Naive B cell (primary cell): ENCODE results near the gene LCA5. TPM values are rescaled to one million over a fixed set of nuclear protein-coding genes. Genes with fewer than 3 reads are reported as not detected.
"Not testable (repeated sequence)": the region's sequence is repeated elsewhere in the genome, so short reads cannot be mapped to it uniquely, and the experiment has no call there.

Source experiments
- ATAC-seq, 2 donors: fragments of 150-1000 bp; cut with Tn5 transposase; 2 replicates each; pipeline ENCODE4 v1.10.0; 2021; ENCODE audit warnings: low read depth in 2 of 2, mild to moderate bottlenecking in 2 of 2, moderate library complexity in 2 of 2
- DNase-seq: peaks from one replicate; pipeline ENCODE4 v3.0.0; 2022
- H3K27ac Mint-ChIP-seq, 6 donors: one replicate each; pipeline ENCODE4 v1.8.0; 2020 to 2022; ENCODE audit warnings: mild to moderate bottlenecking in 6 of 6, mixed read lengths in 6 of 6, moderate library complexity in 5 of 6, inconsistent platforms in 2 of 6
- H3K27me3 Mint-ChIP-seq, 3 donors: one replicate each; pipeline ENCODE4 v1.8.0; 2021 to 2022; ENCODE audit warnings: mixed read lengths in 3 of 3, mild to moderate bottlenecking in 1 of 3
- H3K36me3 Mint-ChIP-seq, 2 donors: one replicate each; pipeline ENCODE4 v1.8.0; 2020 to 2022; ENCODE audit warnings: mixed read lengths in 2 of 2, inconsistent platforms in 1 of 2, mild to moderate bottlenecking in 1 of 2
- H3K4me1 Mint-ChIP-seq, 3 donors: one replicate each; pipeline ENCODE4 v1.8.0; 2020 to 2022; ENCODE audit warnings: mixed read lengths in 3 of 3, inconsistent platforms in 1 of 3, mild to moderate bottlenecking in 1 of 3, moderate library complexity in 1 of 3
- H3K4me3 Mint-ChIP-seq, 8 donors: one replicate each; pipeline ENCODE4 v1.8.0; 2020 to 2022; ENCODE audit warnings: mild to moderate bottlenecking in 8 of 8, mixed read lengths in 8 of 8, moderate library complexity in 8 of 8, inconsistent platforms in 2 of 8
- H3K9me3 Mint-ChIP-seq, 7 donors: one replicate each; pipeline ENCODE4 v1.8.0; 2020 to 2022; ENCODE audit warnings: mixed read lengths in 7 of 7, mild to moderate bottlenecking in 5 of 7, inconsistent platforms in 2 of 7, moderate library complexity in 1 of 7
- polyA plus RNA-seq, 6 donors: library from polyadenylated mRNA; unstranded; fragments of 300-500 nt; fragmentation: Illumina TruSeq; gene quantifications; one replicate each; pipeline ENCODE4 v1.2.3, GENCODE V29; 2021; ENCODE audit warnings: low read depth in 6 of 6

Gene LCA5
- polyA plus RNA-seq, result under 1 TPM in 5 of 6 donors, not detected in 1; 0.15 to 0.87 (median 0.40) TPM

DNA sequence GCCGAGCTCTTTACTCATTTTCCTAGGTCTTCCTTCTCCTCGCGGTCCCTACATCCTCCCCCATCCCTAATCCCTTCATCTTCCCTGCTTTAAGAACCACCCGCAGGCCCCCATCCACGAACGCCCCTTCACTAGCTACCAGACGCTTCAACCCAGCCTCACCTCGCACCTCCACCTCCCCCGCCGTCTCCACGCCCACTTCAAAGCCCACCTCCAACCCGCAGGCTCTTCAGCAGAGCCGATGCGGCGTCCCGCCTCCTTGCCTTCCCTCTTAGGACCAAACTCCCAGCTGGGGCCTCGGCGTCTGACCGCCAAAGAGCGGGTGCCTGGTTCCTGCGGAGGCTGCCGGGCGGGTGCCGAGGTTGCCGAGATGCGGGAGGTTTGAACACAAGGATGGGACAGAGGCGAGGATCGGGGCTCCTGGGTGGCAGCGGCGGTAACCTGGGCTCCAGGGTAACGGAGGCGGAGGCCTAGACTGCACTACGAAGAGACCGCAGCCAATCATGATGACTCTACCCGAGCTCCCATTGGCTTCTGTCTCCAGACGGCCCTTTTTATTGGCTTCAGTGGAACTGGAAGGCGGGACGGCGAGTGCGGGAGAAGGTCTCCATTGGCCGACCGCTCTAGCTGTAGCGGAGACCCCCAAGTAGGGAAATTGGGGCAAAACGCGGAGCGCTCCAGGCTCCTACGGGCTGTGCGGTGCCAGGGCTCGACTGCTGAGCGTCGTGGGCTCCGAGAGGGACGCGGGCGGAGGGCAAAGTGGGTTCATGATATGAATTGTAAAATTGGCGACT lies at the start of gene LCA5:
Gene LCA5, minus strand, starts transcription at position 477 of the 794 bp plus-strand sequence. CDS start 18,536 bp downstream, outside the sequence.
- Mint-ChIP-seq H3K9me3 (no peaks in the 10 kb centered on the region), H3K4me1 (no peaks in the 10 kb centered on the region), H3K36me3 (no peaks in the 10 kb centered on the region), H3K27ac (peak within 1 kb of the TSS in 1 of 6 donors; percentile 6), H3K27me3 (peaks cover 0 to 7% (median 0%) of the 10 kb centered on the region in 3 donors), H3K4me3 (no peak within 1 kb of the TSS)
- ATAC-seq (peak; percentile 94 to 95), DNase-seq (peak; percentile 91)

DNA sequence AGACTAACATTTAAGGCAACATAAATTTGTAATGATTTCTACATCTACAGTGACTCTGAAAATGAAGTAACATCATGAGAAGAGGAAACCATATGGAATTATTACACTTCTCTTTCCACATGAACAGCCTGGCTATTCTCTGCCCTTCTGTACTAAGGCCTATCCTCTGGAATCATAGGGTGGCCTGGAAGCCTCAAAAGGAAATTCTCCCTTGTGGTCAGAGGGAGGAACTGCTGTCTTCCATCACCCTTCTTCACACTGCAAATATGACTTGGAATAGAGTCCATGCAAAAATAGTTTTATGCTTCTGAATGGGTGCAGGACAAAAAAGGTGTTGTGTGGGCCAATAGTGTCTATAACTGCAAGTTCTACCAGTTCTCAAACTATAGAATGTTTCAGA lies 49.3 kb upstream of the LCA5 start:
- Mint-ChIP-seq H3K27me3 (no peaks in the 10 kb centered on the region), H3K9me3 (peaks cover 0 to 31% (median 13%) of the 10 kb centered on the region in 7 donors), H3K4me3 (no peak overlapping the region), H3K36me3 (no peaks in the 10 kb centered on the region), H3K27ac (no peak overlapping the region), H3K4me1 (no peaks in the 10 kb centered on the region)
- ATAC-seq, result no peak
- no peak for DNase-seq

DNA sequence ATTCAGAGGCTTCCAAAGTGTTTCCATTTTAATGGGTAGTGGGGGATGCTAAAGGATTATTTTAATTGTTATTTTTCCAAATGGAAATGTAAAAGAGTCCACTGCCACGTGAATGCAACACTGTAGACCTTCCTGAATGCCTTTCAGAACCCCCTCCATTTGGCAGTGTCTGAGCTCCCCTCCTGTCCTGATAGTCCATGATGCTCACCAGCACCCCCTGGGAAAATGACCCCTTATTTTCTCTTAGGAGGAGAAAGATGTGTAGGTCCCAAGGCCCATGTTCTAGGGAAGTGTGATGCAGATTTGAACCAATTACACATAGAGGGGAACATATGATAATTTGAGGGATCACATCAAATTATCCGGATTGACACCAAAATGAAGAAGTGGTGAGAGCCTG lies 47.1 kb upstream of the LCA5 start:
- no peak for ATAC-seq

DNA sequence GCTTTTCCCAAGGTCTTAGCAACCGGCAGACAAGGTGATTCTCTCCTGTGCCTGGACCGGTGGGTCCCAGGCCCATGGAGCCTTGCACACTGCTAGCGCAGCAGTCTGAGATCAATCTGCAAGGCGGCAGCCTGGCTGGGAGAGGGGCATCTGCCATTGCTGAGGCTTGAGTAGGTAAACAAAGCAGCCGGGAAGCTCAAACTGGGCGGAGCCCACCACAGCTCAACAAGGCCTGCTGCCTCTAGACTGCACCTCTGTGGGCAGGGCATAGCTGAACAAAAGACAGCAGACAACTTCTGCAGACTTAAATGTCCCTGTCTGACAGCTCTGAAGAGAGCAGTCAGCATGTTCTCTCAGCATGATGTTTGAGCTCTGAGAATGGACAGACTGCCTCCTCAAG lies 40.7 kb upstream of the LCA5 start:
- H3K36me3 Mint-ChIP-seq, H3K27ac Mint-ChIP-seq, ATAC-seq, DNase-seq, H3K4me3 Mint-ChIP-seq, H3K27me3 Mint-ChIP-seq, H3K4me1 Mint-ChIP-seq: not testable (repeated sequence)
- H3K9me3 Mint-ChIP-seq, result peaks cover 5 to 37% (median 23%) of the 10 kb centered on the region in 7 donors

More for the DNA sequence above, 47.1 kb upstream of the LCA5 start:
- H3K27ac Mint-ChIP-seq, result no peak overlapping the region
- H3K9me3 Mint-ChIP-seq, result peaks cover 0 to 50% (median 25%) of the 10 kb centered on the region in 7 donors
- no peak for DNase-seq
- peaks cover 0 to 4% (median 0%) of the 10 kb centered on the region in 3 donors for H3K27me3 Mint-ChIP-seq
- no peak overlapping the region for H3K4me3 Mint-ChIP-seq
- H3K4me1 Mint-ChIP-seq, result no peaks in the 10 kb centered on the region
- H3K36me3 Mint-ChIP-seq, result no peaks in the 10 kb centered on the region

DNA sequence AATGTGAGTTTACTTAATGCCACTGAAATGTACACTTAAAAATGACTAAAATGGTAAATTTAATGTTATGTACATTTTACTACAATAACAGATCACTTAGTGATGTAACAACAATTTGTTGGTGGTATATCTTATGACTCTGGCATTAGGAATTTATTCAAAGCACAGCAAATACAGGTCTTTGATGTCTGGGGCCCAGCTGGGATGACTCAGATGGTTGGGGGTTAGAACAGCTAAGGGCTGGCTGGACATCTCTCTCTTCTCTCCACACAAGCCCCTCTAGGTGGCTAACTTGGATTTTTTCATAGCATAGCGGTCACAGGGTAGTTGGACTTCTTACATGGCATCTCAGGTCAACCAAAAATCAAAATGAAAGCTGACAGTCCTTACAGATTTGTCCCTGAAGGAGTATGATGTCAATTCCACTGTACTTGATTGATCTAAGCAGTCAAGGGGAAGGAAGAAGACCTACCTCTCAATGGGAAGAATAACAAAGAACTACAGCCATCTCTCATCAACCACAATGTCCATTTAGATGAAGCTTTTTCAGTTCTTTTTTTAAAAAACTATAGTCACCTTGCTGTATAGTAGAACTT lies 37.5 kb upstream of the LCA5 start:
- H3K9me3 Mint-ChIP-seq, result peaks cover 0 to 10% (median 5%) of the 10 kb centered on the region in 7 donors
- peaks cover 0 to 8% of the 10 kb centered on the region in 2 donors for H3K36me3 Mint-ChIP-seq
- H3K27ac Mint-ChIP-seq, result no peak overlapping the region
- H3K4me1 Mint-ChIP-seq, result peaks cover 0 to 9% (median 0%) of the 10 kb centered on the region in 3 donors
- H3K27me3 Mint-ChIP-seq, result peaks cover 0 to 7% (median 2%) of the 10 kb centered on the region in 3 donors
- DNase-seq, result no peak
- no peak for ATAC-seq
- no peak overlapping the region for H3K4me3 Mint-ChIP-seq

DNA sequence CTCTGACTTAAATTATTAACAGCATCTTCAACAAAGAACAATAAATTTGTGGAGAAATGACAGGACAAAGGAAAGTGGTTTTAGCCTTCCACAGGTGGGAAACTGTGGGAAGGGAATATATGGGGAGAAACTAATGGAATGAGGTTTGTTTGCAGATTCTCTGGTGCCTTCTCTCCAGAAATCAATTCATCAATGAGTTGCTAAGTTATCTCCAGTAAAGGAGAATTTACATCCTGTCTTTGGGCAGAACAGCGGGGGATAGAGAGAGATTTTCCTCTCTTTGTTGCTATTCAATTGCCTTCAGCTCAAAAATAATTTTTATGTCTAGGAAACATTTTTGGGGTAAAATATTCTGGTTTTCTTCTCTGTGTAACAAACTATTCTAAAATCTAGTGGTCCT lies 36.9 kb upstream of the LCA5 start:
- peaks cover 0 to 6% (median 0%) of the 10 kb centered on the region in 3 donors for H3K27me3 Mint-ChIP-seq
- no peak overlapping the region for H3K27ac Mint-ChIP-seq
- DNase-seq (no peak), ATAC-seq (no peak)
- peaks cover 0 to 9% (median 0%) of the 10 kb centered on the region in 3 donors for H3K4me1 Mint-ChIP-seq
- peaks cover 0 to 7% of the 10 kb centered on the region in 2 donors for H3K36me3 Mint-ChIP-seq
- no peak overlapping the region for H3K4me3 Mint-ChIP-seq
- peaks cover 0 to 6% (median 5%) of the 10 kb centered on the region in 7 donors for H3K9me3 Mint-ChIP-seq

DNA sequence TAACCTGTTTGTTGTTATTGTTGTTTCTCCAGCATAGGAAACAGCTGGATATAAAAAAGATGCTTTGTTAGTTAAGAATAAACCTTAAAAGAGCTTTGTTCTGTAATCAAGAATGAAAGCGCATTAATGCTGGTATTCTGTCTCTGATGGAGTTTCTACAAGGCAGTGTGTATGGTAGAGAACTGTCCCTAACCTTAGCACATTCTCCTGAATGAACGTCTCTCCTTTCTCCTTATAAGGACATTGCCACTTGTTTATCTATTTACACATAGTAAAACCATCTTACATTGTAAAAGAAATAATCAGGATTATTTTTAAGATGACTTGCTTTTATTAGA lies 33.8 kb upstream of the LCA5 start:
- no peaks in the 10 kb centered on the region for H3K27me3 Mint-ChIP-seq
- H3K27ac Mint-ChIP-seq, result no peak overlapping the region
- ATAC-seq, result no peak
- H3K9me3 Mint-ChIP-seq, result no peaks in the 10 kb centered on the region
- no peak for DNase-seq
- no peaks in the 10 kb centered on the region for H3K36me3 Mint-ChIP-seq
- peaks cover 0 to 9% (median 0%) of the 10 kb centered on the region in 3 donors for H3K4me1 Mint-ChIP-seq
- peak overlapping the region in 2 of 8 donors; percentile 9 to 17 for H3K4me3 Mint-ChIP-seq

DNA sequence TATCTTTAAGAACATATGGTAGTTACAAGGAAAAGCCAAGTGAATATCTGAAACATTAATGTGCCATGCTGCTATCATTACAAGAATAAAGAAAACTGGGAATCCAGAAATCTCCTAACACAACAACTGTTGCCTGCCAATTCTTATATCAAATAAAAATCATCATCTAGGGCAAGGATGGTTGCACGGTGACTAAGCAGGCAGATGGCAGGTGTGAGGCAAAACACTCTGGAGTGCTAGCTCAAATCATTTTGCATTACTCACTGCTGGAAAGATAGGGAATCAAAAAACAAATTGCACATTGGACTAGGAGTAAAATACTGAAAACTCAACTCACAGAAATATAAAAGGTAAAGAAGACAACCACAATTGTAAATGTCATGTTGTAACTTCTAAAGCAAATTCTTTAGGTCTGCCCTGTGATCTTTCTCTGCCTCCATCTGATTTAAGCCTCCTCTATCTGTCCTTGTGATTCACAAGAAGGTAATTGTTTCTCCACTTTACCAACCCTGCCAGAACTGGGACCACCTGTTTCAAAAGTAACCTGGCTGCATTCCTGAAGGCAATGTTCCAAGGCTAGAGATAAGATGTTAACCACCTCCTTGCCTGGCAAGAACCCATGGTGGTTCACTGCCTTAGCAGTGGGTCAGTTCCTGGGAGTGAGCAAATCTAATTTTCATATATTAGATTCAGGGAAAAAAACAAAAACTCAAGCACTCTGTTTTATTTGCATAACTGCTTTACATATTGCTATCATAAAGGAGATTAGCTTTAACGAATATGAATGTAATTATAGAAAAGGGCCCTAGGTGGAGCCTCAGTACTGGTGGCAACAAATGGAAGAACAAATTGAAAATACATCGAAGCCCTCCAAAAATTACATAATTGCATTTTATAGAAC lies 33.1 kb upstream of the LCA5 start:
- Mint-ChIP-seq H3K27me3 (no peaks in the 10 kb centered on the region), H3K36me3 (no peaks in the 10 kb centered on the region), H3K4me1 (peaks cover 0 to 9% (median 0%) of the 10 kb centered on the region in 3 donors), H3K27ac (peak overlapping the region in 2 of 6 donors; percentile 31 to 59), H3K9me3 (no peaks in the 10 kb centered on the region), H3K4me3 (peak overlapping the region in 2 of 8 donors; percentile 9 to 17)
- DNase-seq, result peak; percentile 5
- peak; percentile 60 to 63 for ATAC-seq

DNA sequence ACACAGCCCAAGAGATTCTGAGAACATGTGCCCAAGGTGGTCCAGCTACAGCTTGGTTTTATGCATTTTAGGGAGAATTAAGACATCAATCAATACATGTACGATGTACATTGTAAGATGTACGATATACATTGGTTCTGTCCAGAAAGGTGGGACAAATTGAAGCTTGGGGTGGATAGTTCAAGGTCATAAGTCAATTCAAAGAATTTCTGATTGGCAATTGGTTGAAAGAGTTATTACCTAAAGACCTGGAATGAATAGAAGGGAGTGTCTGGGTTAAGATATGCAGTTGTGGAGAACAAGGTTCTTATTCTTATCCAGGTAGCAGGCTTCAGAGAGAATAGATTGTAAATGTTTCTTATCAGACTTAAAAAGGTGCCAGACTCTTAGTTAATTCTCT lies 31.8 kb upstream of the LCA5 start:
- ATAC-seq (no peak), DNase-seq (no peak)
- Mint-ChIP-seq H3K27ac (no peak overlapping the region), H3K4me3 (no peak overlapping the region), H3K27me3 (no peaks in the 10 kb centered on the region), H3K4me1 (peaks cover 0 to 9% (median 0%) of the 10 kb centered on the region in 3 donors), H3K9me3 (no peaks in the 10 kb centered on the region), H3K36me3 (no peaks in the 10 kb centered on the region)

DNA sequence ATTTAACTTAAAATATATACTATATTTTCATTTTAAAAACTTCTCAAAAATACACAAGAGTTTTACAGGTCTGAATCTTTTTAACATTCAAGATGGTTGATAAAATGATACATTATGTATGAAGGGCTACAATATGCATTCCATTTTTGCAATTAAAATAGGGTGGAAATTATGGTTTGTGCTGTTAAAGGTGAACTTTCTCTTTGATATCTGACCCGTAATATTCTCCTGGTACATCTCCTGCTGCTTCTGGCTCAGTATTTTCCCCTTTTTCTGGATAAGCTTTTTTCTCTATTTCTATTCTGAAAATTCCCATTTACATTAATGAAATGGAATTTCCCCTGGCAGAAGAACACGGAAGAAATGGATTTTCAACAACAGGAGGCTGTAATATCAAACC lies 27.4 kb upstream of the LCA5 start:
- Mint-ChIP-seq H3K4me3 (no peak overlapping the region), H3K36me3 (no peaks in the 10 kb centered on the region), H3K27me3 (no peaks in the 10 kb centered on the region), H3K9me3 (no peaks in the 10 kb centered on the region), H3K27ac (no peak overlapping the region), H3K4me1 (no peaks in the 10 kb centered on the region)
- ATAC-seq (no peak), DNase-seq (no peak)

DNA sequence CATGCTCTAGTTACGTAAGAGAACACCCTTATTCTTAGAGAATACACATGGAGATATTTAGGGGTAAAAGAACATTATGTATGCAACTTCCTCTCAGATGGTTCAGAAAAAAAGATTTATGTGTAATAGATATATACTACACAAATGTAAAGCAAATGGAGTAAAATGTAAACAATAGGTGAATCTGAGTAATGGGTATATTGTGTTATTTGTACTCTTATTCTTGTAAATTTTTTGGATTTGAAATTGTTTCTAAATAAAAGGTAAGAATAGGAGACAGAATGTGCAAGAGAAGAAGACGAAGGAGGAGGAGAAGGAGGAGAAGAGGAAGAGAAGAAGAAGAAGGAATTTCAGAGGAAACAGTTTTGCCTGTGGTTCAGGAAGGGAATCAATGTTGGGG lies 22.5 kb upstream of the LCA5 start:
- Mint-ChIP-seq H3K27ac (peak overlapping the region in 2 of 6 donors; percentile 18 to 29), H3K27me3 (no peaks in the 10 kb centered on the region), H3K9me3 (no peaks in the 10 kb centered on the region), H3K4me1 (no peaks in the 10 kb centered on the region), H3K4me3 (no peak overlapping the region), H3K36me3 (no peaks in the 10 kb centered on the region)
- ATAC-seq (no peak), DNase-seq (no peak)

DNA sequence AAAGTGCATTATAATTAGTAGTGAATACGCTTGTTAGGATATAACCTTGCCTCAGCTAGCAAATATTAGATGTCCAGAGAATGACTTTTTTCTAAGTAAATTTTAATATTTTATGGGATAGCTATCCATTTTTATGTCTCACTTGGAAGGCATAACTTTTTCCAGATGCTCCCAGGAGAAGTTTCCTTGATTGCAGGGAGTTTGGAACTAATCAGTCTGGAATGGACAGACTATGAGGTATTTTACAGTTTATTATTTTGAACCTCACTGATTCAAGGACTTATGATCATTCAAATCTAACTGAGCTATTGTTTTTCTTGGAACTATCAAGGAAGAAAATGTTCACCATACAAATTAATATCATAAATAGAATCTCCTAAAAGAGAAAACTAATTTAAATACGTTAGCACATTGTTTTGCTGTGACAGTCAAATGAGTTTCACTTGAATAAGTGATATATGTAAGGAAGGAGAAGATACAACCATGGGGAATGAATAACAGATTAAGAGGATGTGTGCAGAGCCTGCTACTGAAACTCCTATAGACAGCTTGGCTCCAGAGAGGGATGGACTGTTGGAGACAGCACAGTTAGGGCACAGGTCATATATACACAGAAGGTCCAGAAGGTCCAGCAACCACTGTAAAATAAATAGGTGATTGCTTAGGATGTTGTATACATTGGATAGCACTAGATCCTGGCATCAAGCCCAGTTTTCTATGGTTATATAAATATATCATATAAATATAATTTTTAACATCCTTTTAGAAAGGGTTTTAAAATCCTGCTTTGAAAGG lies 20.6 kb upstream of the LCA5 start:
- no peak overlapping the region for H3K27ac Mint-ChIP-seq

DNA sequence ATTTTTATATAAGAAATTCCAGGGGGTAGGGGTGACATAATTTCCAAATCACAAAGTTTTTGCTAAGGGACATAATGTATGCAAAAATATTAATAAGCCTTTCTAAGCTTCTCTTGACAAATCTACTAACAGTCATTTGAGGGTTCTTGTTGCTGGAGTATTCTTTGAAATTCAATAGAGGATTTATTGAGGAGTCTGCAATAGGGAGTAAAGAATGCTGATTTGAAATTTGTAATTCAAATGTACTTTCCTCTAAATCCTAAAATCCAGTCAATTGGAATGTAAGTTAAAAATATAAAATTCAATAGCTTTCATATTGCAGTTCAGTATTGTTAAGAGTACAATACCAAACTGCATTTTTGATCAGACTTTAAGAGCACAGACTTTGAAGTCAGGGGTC lies 17.1 kb upstream of the LCA5 start:
- no peaks in the 10 kb centered on the region for H3K27me3 Mint-ChIP-seq
- ATAC-seq (no peak), DNase-seq (no peak)
- H3K9me3 Mint-ChIP-seq, result no peaks in the 10 kb centered on the region
- H3K4me3 Mint-ChIP-seq, result no peak overlapping the region
- H3K27ac Mint-ChIP-seq, result no peak overlapping the region
- no peaks in the 10 kb centered on the region for H3K4me1 Mint-ChIP-seq
- no peaks in the 10 kb centered on the region for H3K36me3 Mint-ChIP-seq

More for the DNA sequence above, 20.6 kb upstream of the LCA5 start:
- no peaks in the 10 kb centered on the region for H3K4me1 Mint-ChIP-seq
- DNase-seq (no peak), ATAC-seq (no peak)
- H3K9me3 Mint-ChIP-seq, result no peaks in the 10 kb centered on the region
- no peaks in the 10 kb centered on the region for H3K27me3 Mint-ChIP-seq
- H3K4me3 Mint-ChIP-seq, result no peak overlapping the region
- H3K36me3 Mint-ChIP-seq, result no peaks in the 10 kb centered on the region
